Natural killer cell treated with Interleukin-12 subunit alpha and Interleukin-12 subunit beta and Interleukin-15 and Interleukin-18, amount 100 ng/mL, for 72 hours (primary cell): ENCODE measurements around the gene TTLL4. TPM values are rescaled to one million over a fixed set of nuclear protein-coding genes. Genes with fewer than 3 reads are reported as not detected.

Experiments used
- ATAC-seq, 2 donors: fragments of 150-1000 bp; cut with Tn5 transposase in 1 of 2; sonication (Bioruptor Pico), chemical (Tn5 transposase) in 1 of 2; 2 replicates each; pipeline ENCODE4 v1.10.0; 2021
- DNase-seq: peaks from one replicate; pipeline ENCODE4 v3.0.0; 2022; ENCODE audit warnings: low spot score
- H3K27ac Mint-ChIP-seq, 2 donors: 1 replicate in 1 of 2; 2 replicates in 1 of 2; pipeline ENCODE4 v1.8.0; 2022; ENCODE audit warnings: mixed read lengths in 2 of 2, mild to moderate bottlenecking in 1 of 2, moderate library complexity in 1 of 2
- H3K27me3 Mint-ChIP-seq, 2 donors: 1 replicate in 1 of 2; 2 replicates in 1 of 2; pipeline ENCODE4 v1.8.0; 2022; ENCODE audit warnings: mixed read lengths in 2 of 2
- H3K36me3 Mint-ChIP-seq: one replicate; pipeline ENCODE4 v1.8.0; 2022; ENCODE audit warnings: mixed read lengths
- H3K4me1 Mint-ChIP-seq, 2 donors: 1 replicate in 1 of 2; 2 replicates in 1 of 2; pipeline ENCODE4 v1.8.0; 2022; ENCODE audit warnings: low read depth in 2 of 2, mixed read lengths in 2 of 2, mild to moderate bottlenecking in 1 of 2
- H3K4me3 Mint-ChIP-seq: one replicate; pipeline ENCODE4 v1.8.0; 2022; ENCODE audit warnings: mixed read lengths
- H3K9me3 Mint-ChIP-seq: 2 replicates; pipeline ENCODE4 v1.8.0; 2022; ENCODE audit warnings: mixed read lengths
- total RNA-seq, 2 donors: library from RNA; stranded (reverse); gene quantifications; one replicate each; pipeline ENCODE4 v1.2.3, GENCODE V29; 2022

The TTLL4 gene
- total RNA-seq, 2 donors from 2014 or later: 36.2 to 66.3 TPM

- no peaks in the 10 kb centered on the region for H3K36me3 Mint-ChIP-seq
- no peaks in the 10 kb centered on the region for H3K9me3 Mint-ChIP-seq
- H3K4me1 Mint-ChIP-seq: peaks cover 0 to 6% of the 10 kb centered on the region in 2 donors
- peaks cover 18 to 21% of the 10 kb centered on the region in 2 donors for H3K27me3 Mint-ChIP-seq
- ATAC-seq: no peak
- H3K4me3 Mint-ChIP-seq: no peak overlapping the region
- H3K27ac Mint-ChIP-seq: no peak overlapping the region
- no peak for DNase-seq
These were observed 88.3 kb downstream of the TTLL4 start for GRCh38 chr2:218798767-218799504.

GRCh38 chr2:218799990-218800389 is 89.4 kb downstream of the TTLL4 start:
- peaks cover 15 to 31% of the 10 kb centered on the region in 2 donors for H3K27me3 Mint-ChIP-seq
- no peak overlapping the region for H3K4me3 Mint-ChIP-seq
- peaks cover 0 to 6% of the 10 kb centered on the region in 2 donors for H3K4me1 Mint-ChIP-seq
- H3K27ac Mint-ChIP-seq: no peak overlapping the region
- H3K9me3 Mint-ChIP-seq: no peaks in the 10 kb centered on the region
- no peak for DNase-seq
- H3K36me3 Mint-ChIP-seq: peaks cover 7% of the 10 kb centered on the region
- ATAC-seq: no peak

- ATAC-seq (no peak), DNase-seq (no peak)
- H3K4me3 Mint-ChIP-seq: no peak overlapping the region
- peaks cover 16 to 29% of the 10 kb centered on the region in 2 donors for H3K27me3 Mint-ChIP-seq
- peaks cover 3% of the 10 kb centered on the region for H3K9me3 Mint-ChIP-seq
- H3K4me1 Mint-ChIP-seq: peaks cover 4 to 6% of the 10 kb centered on the region in 2 donors
- H3K36me3 Mint-ChIP-seq: peaks cover 11% of the 10 kb centered on the region
- no peak overlapping the region for H3K27ac Mint-ChIP-seq
These were observed 91.9 kb downstream of the TTLL4 start for GRCh38 chr2:218802386-218802994.

GRCh38 chr2:218804817-218805216 is 94.2 kb downstream of the TTLL4 start:
- no peak overlapping the region for H3K4me3 Mint-ChIP-seq
- DNase-seq (no peak), ATAC-seq (no peak)
- peaks cover 18 to 34% of the 10 kb centered on the region in 2 donors for H3K27me3 Mint-ChIP-seq
- H3K36me3 Mint-ChIP-seq: peaks cover 11% of the 10 kb centered on the region
- no peak overlapping the region for H3K27ac Mint-ChIP-seq
- H3K9me3 Mint-ChIP-seq: peaks cover 3% of the 10 kb centered on the region
- peaks cover 4 to 6% of the 10 kb centered on the region in 2 donors for H3K4me1 Mint-ChIP-seq

Other genes starting within 250 kb of the TTLL4 start
- 10 to 100 TPM; 34.0 to 63.8 TPM for gene USP37, start 142.5 kb upstream of the TTLL4 start, total RNA-seq
- gene CNOT9, start 142.0 kb upstream of the TTLL4 start, total RNA-seq: 100 to 1,000 TPM in 1 of 2 donors, 10 to 100 TPM in 1; 92.9 to 147 TPM
- gene PLCD4, start 102.9 kb upstream of the TTLL4 start, total RNA-seq: under 1 TPM in 1 of 2 donors, not detected in 1; 0.74 TPM
- 10 to 100 TPM; 51.1 to 86.6 TPM for gene ZNF142, start 51.2 kb upstream of the TTLL4 start, total RNA-seq
- 10 to 100 TPM; 54.0 to 91.3 TPM for gene BCS1L, start 51.2 kb upstream of the TTLL4 start, total RNA-seq
- 10 to 100 TPM; 22.3 to 30.3 TPM for gene RNF25, start 38.8 kb upstream of the TTLL4 start, total RNA-seq
- gene STK36, start 38.7 kb upstream of the TTLL4 start, total RNA-seq: 10 to 100 TPM; 13.5 to 37.4 TPM
- gene CYP27A1, start 71.3 kb downstream of the TTLL4 start, total RNA-seq: under 1 TPM in 1 of 2 donors, not detected in 1; 0.24 TPM
- gene PRKAG3, start 121.0 kb downstream of the TTLL4 start, total RNA-seq: not detected
- not detected for gene WNT6, start 149.0 kb downstream of the TTLL4 start, total RNA-seq
- not detected for gene WNT10A, start 170.0 kb downstream of the TTLL4 start, total RNA-seq
- gene CDK5R2, start 248.8 kb downstream of the TTLL4 start, total RNA-seq: not detected